Measurements from ENCODE around the gene ADAMTS2.

The ADAMTS2 gene

DNA sequence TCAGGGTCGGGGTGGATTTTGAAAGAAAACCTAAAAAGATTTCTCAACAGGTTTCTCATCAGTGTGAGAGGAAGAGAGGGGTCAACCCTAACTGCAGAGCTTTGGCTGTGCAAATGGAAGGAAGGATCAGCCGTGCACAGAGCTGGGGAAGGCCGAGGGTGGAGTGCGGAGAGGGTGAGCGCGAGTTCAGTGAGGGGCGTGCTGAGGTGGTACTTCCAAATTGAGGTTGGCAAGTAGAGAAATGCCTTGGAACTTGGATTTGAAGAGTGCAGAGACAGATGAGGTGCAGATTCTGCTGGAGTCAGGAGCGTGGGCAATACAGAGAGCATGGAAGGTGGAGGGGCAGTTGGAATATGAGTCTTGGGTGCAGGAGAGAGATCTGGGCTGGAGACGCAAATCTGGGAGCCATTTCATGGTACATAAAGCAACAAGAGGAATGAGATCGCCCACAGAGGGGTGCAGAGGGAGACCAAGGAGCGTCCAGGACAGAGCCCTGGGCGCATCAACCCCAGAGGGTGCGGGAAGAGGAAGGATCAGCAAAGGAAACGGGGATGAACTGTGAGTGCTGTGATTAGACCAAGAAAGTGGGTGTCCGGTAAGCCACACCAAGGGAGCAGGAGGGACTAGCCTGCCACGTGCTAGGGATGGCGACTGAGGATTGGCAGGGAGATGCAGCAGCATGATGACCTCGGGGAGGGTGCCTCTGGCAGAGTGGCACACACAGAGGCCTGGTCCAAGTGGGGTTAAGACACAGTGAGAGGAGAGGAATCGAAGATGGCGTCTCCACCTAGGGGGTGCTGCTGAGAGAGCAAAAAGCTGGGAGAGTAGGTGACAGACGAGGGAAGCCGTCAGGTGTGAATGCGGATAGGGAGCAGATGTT lies 105.8 kb downstream of the ADAMTS2 start:
- DNase-seq: no peak
- Mint-ChIP-seq H3K36me3 (ENCODE audit: low read depth) (peaks cover 5% of the 10 kb centered on the region), H3K4me3 (no peak overlapping the region)

DNA sequence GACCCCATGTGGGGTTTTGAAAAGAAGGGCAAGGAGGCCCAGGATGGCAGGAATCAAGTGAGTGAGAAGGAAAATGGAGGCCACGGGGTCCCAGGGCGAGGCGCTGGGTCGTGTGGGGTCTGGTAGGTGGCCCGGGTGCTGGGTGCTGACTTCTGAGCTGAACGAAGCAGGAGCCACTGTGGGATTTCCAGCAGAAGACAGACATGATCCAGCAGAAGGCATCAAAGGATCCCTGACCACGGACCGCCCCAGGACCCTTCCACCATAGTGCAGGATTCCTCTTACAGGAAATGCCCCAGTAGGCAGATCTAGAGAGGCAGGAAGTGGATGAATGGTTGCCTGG lies 106.7 kb downstream of the ADAMTS2 start:
- H3K27me3 Mint-ChIP-seq (ENCODE audit: low read depth, poor library complexity): peaks cover 23% of the 10 kb centered on the region
- no peak overlapping the region for H3K27ac Mint-ChIP-seq
- peaks cover 24% of the 10 kb centered on the region for H3K4me1 Mint-ChIP-seq
- no peak overlapping the region for H3K4me3 Mint-ChIP-seq
- DNase-seq: no peak
- peaks cover 27% of the 10 kb centered on the region for H3K9me3 Mint-ChIP-seq
- peaks cover 5% of the 10 kb centered on the region for H3K36me3 Mint-ChIP-seq (ENCODE audit: low read depth)
- TF ChIP-seq, protein P1, sequence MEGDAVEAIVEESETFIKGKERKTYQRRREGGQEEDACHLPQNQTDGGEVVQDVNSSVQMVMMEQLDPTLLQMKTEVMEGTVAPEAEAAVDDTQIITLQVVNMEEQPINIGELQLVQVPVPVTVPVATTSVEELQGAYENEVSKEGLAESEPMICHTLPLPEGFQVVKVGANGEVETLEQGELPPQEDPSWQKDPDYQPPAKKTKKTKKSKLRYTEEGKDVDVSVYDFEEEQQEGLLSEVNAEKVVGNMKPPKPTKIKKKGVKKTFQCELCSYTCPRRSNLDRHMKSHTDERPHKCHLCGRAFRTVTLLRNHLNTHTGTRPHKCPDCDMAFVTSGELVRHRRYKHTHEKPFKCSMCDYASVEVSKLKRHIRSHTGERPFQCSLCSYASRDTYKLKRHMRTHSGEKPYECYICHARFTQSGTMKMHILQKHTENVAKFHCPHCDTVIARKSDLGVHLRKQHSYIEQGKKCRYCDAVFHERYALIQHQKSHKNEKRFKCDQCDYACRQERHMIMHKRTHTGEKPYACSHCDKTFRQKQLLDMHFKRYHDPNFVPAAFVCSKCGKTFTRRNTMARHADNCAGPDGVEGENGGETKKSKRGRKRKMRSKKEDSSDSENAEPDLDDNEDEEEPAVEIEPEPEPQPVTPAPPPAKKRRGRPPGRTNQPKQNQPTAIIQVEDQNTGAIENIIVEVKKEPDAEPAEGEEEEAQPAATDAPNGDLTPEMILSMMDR (IDR thresholded peaks at IDR 0.05): no peak

More for the DNA sequence above, 105.8 kb downstream of the ADAMTS2 start:
- peaks cover 16% of the 10 kb centered on the region for H3K4me1 Mint-ChIP-seq
- H3K9me3 Mint-ChIP-seq: peaks cover 27% of the 10 kb centered on the region
- TF ChIP-seq, protein P1 (IDR thresholded peaks at IDR 0.05): no peak
- H3K27ac Mint-ChIP-seq: no peak overlapping the region
- peaks cover 23% of the 10 kb centered on the region for H3K27me3 Mint-ChIP-seq (ENCODE audit: low read depth, poor library complexity)

DNA sequence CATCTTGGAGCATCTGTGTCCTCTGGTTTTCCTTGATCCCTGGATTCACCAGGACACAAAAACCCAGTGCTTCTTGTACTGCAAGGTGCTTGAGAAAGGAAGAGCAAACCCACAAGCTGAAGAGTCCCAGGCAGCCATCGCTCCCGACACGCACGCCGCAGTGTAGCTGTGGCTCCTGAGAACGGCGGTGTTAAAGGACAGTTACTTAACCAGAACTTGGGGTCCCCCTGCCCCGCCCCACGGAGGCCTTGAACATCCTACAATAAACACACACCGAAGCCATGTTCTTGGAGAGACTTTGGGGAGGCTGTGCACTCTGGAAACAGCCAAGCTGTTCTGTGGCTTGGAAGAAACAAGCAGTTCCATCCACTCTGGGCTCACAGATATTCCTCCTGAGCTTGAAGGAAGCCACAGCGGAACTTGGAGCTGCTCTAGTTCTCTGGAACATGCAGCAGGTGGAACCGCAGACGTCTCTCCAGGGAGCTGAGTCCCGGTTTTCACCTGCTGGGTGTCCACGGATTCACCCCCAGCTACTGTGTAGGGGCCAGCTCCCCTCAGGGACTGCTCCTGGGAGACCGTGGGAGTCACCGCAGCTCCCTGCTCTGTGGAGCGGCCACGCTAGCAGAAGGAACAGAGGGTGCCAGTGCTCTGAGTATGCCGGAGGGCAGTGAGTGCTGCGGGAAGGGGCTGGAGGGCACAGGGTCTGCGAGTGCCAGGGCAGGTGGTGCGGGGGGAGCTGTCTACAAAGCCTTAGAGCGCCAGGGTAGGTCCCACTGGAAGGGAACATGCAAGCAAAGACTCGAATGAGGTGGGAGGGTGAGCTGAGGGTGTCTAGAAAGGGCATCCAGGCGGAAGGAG lies 107.3 kb downstream of the ADAMTS2 start:
- Mint-ChIP-seq H3K27ac (peak overlapping the region; percentile 38), H3K36me3 (ENCODE audit: low read depth) (peaks cover 5% of the 10 kb centered on the region), H3K27me3 (ENCODE audit: low read depth, poor library complexity) (peaks cover 23% of the 10 kb centered on the region), H3K9me3 (peaks cover 27% of the 10 kb centered on the region), H3K4me1 (peaks cover 26% of the 10 kb centered on the region), H3K4me3 (no peak overlapping the region)
- TF ChIP-seq, protein P1 (IDR thresholded peaks at IDR 0.05): no peak
- DNase-seq: no peak

DNA sequence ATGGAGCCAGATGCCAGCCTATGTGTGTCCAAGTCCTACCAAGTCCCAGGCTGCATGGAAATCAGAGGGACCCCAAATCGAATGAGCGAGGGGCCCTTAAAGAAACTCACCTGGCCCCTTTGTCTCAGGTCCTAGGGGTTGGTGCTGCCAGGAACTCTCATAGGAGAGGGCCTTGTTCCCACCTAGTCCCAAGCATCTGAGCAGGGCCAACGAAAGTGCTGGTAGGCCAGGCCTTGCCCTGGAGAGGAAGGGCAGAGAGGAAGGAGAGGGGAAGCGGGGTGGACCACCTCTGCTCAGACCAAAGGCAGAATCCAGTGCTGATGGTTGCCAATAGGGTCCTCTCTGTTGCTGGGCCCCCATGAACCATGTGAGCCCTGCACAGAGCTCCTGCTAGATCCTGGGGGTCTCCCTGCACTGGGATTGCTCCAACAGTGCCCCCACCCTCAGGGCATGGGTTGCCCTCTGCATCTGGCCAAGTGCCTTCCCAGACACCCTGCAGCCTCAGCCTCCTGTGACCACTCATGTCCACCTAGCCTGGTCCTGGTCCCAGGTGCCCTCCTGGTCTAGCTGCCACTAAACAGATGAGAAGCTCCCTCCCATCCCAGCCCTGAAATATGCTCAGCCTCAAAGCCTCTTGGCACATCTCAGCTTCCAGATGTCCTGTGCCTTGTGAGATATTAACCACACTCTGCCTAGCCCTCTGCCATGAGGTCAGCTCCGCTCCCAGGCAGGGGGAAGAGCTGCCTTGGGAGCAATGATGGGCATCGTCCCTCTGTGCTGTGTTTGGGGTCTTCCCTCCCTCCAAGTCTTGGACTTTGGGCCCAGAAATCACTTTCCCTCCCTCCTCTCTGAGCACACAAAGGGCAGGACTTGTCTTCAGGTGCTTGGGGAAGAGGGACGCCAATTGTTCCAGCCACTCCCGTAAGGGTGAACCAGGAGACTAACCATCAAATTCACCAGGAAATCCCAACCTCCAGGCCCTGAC lies 109.6 kb downstream of the ADAMTS2 start:
- peaks cover 27% of the 10 kb centered on the region for H3K9me3 Mint-ChIP-seq
- no peak overlapping the region for H3K4me3 Mint-ChIP-seq
- H3K27me3 Mint-ChIP-seq (ENCODE audit: low read depth, poor library complexity): peaks cover 23% of the 10 kb centered on the region
- TF ChIP-seq, protein P1 (IDR thresholded peaks at IDR 0.05): no peak
- H3K36me3 Mint-ChIP-seq (ENCODE audit: low read depth): peaks cover 5% of the 10 kb centered on the region
- no peak for DNase-seq
- peaks cover 42% of the 10 kb centered on the region for H3K4me1 Mint-ChIP-seq
- H3K27ac Mint-ChIP-seq: no peak overlapping the region

DNA sequence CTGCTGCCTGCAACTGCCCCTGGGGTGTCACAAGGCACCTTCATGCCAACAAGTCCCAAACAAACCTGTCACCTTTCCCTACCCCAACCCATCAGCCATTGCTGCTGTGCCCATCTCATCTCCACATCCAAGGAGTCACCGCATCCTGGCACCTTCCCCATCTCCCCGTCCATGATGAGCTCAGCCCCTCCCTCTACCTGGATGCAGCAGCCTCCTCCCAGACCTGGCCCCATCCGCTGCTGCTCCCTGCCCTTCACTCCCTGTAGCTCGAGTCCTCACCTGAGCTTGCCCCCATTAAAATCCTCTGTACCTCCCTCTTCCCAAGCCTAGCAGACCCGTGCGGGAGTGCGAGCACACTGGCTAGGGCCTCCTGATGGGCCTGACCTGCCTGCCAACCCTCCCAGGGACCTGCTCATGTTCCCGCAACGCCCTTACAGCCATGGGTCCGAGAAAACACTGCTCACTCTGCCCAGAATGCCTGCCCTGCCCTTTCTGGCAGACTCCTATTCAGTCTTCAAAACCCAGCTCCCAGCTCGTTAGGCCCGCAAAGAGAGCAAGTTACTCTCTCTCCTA lies 110.6 kb downstream of the ADAMTS2 start:
- peaks cover 26% of the 10 kb centered on the region for H3K27me3 Mint-ChIP-seq (ENCODE audit: low read depth, poor library complexity)
- H3K9me3 Mint-ChIP-seq: peaks cover 24% of the 10 kb centered on the region
- TF ChIP-seq, protein P1 (IDR thresholded peaks at IDR 0.05): no peak
- no peak overlapping the region for H3K4me3 Mint-ChIP-seq
- no peak overlapping the region for H3K27ac Mint-ChIP-seq
- no peak for DNase-seq
- H3K36me3 Mint-ChIP-seq (ENCODE audit: low read depth): peaks cover 3% of the 10 kb centered on the region
- peaks cover 46% of the 10 kb centered on the region for H3K4me1 Mint-ChIP-seq
